NCI-H69 (cell line): ENCODE measurements around the gene CDH9.

Experiments used
- DNase-seq: peaks from one replicate; lab custom pipeline; 2025; lab: John Stamatoyannopoulos, UW

The CDH9 gene, protein sequence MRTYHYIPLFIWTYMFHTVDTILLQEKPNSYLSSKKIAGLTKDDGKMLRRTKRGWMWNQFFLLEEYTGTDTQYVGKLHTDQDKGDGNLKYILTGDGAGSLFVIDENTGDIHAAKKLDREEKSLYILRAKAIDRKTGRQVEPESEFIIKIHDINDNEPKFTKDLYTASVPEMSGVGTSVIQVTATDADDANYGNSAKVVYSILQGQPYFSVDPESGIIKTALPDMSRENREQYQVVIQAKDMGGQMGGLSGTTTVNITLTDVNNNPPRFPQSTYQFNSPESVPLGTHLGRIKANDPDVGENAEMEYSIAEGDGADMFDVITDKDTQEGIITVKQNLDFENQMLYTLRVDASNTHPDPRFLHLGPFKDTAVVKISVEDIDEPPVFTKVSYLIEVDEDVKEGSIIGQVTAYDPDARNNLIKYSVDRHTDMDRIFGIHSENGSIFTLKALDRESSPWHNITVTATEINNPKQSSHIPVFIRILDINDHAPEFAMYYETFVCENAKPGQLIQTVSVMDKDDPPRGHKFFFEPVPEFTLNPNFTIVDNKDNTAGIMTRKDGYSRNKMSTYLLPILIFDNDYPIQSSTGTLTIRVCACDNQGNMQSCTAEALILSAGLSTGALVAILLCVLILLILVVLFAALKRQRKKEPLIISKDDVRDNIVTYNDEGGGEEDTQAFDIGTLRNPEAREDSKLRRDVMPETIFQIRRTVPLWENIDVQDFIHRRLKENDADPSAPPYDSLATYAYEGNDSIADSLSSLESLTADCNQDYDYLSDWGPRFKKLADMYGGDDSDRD

DNA sequence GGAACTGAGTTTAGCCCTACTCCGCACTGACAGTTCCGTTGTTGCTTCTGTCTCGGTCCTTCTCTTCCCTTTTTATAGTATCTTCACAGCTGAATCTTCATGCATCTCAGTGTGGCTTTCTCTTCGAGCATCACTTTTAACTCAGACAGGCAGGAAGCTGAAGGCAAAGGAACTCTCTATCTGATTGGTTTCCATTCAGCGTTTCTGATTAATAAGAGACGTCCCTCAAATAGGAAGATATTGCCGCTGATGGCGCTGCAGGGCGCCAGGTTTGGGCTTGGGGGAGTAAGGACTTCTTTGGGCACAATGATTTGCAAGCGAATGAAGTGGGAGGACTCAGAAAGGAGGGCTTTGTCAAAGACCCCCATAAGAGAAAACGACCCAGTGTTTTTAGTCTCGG lies at the start of gene CDH9:
Gene CDH9, minus strand, starts transcription at position 111 of the 400 bp plus-strand sequence. CDS start 50,253 bp downstream, outside the sequence.
- no peak for DNase-seq

DNA sequence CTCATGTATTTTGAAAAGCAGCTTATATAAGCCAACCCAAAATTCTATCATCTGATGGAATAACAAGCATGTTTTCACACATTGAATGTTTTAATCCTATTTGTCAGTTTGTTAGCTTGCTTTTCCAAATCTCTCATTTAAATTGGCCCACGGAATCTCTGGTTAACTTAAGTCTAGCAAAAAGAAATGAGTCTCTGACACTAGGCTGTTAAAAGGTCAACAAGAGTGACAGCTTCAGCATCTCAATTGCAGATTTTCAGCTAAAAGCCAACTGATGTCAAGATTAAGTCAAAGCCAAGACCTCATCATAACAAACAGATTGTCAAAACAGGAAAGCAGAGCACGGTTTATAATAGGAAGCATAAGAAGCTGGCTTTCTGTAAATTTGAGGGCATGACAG lies 49.4 kb upstream of the CDH9 start:
- no peak for DNase-seq

DNA sequence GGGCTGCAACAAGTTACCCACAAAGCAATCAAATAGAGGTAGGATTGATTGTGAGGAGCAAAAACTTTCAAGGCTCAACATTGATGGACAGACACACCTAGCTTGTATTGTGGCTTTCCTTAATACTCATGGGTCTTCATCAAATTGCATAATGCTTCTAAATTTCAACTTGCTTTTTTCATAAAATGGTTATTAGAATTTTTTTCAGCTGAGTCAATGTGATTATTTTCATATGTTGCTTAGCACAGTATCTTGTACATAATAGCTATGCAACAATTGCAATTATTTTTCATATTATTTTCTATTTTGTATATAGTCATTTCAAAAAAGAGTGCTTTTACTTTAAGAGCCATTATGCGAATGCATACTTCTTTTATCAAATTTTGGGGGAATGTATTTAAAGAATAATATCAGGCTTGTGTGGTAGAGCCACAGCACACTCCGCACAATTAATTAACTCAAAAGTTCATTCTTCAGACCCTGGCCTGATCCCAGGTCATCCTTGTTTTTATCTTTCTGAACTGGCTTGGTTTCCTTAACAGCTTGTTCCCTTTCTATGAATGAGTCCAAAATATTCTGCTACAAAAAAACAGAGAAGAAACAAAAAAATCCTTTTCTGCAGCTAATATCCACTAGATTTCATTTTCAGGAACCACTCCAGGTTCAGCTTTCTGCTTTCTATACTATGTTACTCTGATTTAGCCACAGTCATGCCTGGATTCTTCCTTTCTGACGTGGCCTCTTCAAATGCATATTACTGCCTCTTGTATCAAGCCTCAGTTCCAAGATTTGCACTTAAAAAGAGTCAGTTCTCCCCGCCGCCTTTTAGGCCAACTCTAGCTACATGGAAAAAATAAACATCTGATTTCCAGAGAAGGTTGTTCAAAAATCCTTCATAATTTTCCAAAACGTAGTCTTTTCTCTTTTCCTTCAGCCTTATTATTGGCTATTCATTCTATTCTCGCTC lies 45.3 kb upstream of the CDH9 start:
- DNase-seq = no peak

DNA sequence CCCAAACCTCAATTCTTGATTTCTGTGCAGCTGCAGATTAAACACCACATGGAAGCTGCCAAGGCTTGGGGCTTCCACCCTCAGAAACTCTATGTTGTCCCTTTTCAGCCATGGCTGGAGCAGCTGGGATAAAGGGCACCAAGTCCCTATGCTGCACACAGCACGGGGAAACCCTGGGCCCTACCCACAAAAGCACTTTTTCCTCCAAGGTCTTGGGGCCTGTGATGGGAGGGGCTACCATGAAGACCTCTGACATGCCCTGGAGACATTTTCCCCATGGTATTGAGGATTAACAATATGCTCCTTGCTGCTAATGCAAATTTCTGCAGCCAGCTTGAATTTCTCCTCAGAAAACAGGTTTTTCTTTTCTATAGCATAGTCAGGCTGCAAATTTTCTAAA lies 41.8 kb upstream of the CDH9 start:
- DNase-seq = no peak

DNA sequence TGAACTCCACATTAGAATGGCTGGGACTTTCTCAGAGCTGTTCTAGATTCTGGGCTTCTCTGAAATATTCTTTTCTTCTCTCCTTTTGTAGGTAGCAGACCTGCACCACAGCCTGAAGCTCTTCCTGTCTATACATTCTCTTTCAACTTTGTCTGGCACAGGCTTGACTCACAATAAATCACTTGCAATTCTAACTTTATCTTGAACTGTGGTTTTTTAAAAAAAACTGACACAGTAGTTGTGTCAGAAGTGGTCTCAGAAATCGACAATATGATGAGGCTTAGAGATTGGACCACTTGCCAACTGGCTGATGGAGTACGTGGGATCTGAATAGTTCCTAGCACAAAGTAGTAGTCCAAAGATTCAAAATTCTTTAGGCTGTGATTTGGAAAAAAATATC lies 24.1 kb upstream of the CDH9 start:
- DNase-seq = no peak

DNA sequence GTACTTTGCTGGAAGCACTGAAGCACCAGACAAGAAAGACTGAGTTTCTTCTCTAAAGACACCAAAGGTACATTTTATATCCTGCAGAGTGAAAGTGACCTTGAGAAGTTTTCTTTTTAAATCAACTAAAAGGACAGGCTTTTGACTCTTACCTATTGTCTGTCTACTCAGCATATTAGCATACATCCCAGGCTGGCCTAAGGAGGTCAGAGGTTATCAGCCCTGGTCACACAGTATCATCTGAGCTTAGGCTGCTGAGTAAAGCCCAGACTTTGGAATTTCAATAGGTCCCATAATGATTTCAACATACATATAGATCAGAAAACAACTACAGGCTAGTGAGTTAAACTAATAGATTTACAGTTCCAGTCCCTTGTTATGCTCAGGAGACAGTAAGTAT lies 10.1 kb upstream of the CDH9 start:
- DNase-seq = no peak

DNA sequence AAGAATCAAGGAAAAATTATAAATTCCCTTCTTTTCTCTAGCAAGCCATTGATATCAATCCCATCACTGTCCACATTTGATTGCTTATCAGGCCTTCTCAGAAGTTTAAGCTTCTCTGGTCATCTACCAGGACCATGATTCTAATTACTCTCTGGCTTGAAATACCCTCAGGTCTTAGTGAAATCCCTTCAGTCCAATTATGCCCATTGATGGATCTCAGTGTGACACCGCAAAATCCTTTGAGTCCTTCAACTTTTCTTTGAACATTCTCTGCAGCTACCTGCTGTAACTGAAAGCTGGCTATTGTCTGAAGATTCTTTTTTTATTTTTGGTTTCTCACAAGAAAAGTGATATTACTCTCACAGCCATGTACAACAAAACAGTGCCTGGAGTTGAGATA lies 3.0 kb upstream of the CDH9 start:
- no peak for DNase-seq

DNA sequence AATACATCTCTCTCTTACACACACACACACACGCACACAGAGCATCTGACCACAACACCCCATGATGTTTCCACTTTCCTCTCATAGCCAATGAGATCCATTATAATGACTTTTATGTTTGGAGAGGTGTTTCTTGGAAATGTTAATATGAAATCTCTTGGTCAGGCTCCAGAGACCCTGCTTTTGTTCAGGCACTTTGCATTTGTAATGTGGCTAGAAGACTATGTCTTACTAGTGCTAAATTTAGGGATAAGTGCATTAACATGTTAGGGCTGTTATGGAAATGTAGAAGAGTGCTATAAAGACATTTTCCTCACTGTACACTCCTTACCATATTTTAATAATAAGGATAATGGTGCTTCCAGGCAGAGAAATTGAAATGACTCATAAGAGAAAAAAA lies 3.8 kb downstream of the CDH9 start:
- DNase-seq = no peak

DNA sequence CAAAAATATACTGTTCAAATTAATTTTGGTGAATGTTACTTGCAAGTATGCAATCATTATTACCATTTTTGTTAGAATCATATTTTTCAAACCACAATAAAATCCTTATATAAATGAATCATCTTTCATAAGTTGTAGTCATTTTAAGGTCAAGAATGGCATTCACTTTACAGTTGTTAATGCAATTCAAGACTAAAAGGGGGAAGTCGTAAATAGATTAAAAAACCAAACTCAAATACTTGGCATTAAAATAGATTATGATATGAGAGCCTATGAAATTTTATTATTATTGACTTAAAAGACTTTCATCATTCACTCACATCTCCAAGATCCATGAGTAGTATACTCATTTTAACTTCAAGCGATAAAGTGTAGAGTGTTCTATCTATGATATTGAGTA lies 11.6 kb downstream of the CDH9 start:
- DNase-seq = no peak

DNA sequence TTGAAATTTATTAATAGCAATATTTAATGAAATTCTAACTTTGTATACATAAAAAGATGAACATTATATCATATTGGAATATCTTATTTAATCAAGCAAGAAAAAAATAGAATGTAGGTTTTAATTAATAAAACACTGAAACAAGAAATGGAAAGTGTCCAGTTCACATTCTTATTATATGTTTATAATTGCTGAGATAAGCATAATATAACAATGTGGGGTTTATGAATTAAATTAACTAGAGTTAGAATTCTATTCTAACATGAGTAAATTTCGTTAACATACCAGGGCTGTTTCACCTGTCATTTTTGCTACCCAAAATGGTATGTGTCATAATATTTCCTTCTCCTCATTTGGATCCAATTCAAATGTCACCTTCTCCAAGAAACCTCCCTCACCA lies 12.3 kb downstream of the CDH9 start:
- no peak for DNase-seq

DNA sequence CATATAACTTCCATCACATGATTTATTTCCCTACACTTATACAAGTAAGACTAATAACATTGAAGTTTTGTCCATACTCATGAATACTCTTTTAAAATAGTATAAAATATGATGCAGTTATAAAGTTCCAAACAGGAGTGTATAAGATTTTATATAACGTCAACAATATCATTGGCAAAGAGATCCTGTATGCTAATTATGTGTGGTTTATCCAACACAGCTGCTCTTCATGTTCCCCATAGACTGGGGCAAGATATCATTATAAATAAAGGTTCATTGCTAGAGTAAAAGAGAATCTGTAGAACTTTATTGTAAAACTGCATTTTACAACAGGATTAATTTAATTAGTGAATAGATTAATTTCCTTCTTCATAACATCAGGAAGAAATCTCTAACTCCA lies 16.9 kb downstream of the CDH9 start:
- no peak for DNase-seq

DNA sequence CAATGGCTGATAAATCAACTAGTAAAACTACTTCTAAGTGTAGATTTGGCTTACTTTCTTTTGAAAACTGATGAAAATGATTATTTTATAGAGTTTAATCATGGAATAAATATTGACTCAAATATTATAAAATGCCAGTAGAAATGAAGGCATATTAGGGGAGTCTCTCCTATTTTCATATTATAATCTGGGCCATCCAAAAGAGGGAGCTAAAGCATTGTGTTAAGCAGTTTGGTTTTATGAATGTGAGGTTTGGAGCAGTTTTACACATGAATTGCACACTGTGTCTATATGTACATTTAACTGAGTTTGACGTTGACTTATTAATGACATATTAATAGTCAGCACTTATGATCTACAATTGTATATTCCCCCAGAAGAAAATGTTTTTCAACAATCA lies 17.4 kb downstream of the CDH9 start:
- DNase-seq = peak; percentile 56

DNA sequence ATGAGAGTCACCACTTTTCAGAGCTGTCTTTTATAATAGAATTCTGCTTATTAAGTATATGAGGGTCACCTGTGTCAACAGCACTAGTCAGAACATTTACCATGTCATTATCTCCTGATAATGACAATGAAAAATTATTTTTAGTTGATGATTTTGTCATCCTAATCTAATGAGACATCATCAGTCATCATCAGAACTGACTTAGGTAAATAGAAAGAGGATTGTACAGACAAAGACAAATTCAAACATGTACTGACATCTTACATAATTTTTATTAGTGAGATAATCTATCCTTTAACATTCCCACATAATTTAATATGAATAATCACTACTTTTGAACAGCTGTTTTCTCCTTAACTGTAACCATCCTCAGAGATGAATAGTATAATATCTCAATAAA lies 22.6 kb downstream of the CDH9 start:
- DNase-seq = peak; percentile 68

DNA sequence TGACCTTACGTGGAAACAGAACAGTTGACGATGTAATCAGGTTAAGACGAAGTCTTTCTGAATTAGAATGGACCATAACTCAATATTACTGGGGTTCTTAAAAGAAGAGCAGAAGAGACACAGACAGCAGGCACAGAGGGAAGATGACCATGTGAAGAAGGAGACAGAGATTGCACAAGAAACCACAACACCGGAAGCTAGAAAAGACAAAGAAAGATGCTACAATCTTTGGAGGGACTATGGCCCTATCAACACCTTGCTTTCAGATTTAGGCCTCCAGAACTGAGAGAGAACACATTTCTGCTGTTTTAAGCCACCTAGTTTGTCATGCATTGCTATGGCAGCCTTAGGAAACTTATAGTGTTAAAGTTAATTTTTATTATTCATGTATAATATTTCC lies 27.1 kb downstream of the CDH9 start:
- DNase-seq = no peak

DNA sequence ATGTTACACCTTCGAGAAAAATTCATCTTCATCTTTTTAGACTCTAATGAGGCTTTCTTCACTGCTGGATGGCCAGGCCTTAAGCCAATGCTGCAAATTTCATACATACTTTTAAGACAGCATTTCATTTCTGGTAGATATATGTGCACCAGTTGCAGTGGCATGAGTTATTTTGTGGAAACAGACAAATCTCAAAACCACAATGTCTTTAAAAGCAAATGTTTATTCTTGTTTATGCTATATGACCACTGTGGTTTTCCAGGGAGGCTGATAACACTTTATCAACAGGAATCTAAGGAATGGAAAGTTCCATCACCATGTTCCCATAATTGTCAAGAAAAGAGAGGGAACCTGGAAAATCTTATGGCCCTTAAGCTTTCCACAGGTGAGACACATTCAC lies 27.7 kb downstream of the CDH9 start:
- no peak for DNase-seq

DNA sequence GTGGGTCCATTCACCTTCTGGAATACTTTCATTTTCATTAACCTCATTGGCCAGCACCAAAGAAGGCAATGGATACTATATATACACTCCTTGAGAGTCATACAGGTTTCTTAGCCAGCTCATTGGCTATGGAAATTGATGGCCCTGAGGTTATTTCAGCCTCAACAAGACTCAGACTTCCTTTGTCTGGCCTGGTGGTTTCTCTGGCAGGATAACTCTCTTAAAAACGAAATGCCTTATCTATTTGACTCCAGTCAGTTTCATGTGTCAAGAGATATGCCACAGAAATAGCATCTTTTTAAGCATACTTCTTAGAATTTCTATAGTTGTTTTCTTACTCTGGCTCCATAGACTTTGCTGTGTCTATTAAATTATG lies 28.9 kb downstream of the CDH9 start:
- DNase-seq = no peak

DNA sequence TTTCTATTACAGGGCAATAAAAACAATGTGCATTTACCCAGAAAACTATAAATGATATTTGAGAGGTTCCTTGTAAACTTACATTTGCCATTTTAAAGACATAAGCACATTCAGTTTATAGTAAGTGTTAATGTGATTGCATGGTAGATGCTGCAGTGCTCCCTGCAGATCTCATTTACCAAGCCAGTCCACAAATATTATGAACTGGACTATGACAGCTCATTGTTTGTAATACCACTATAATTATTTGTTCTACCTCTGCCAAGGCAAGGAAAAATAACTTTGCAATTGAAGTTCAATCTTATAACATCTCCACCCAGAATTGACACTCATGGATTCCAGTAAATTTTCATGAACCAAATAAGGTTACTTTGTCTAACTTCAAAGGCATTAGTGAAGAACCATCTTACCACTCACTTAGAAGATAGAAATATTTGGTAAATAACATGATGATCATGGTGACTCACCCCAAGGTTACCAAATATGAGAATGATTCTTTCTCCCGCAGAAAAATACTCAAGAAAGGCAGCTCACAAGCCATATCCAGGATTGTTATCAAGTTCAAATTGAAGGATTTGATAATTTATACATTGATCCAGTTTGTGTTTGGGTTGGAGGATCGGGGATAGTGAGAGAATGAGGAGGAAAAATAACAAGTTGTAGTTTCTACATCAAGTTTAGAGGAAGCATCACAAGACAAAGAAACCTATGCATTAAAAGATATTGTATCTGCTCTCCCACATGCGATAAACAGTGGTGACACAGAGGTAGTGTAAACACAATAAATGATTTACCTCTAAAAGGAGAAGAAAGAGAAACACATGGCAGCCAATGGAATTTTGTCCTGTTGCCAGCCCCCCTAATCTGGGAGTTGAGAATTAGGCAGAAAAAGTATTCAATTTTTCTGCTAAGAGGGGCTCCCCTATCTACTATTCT lies 29.5 kb downstream of the CDH9 start:
- DNase-seq = no peak

DNA sequence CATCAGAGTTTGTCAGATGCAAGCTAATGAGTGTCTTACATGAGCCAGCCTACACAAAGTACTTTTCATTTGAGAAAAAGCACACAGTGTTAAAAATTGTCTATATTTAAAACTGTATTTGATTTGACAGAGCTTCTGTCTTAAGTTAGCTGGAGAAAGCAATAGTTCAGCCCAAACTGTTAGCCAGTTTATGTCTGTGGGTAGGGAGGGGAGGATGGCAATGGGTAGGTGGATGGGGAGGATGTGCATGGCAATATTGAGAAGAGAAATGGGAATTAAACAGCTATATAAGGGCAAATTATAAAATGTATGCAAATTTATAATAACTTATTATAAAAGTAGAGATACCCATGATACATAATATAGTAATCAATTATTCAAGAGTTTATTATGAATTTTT lies 31.3 kb downstream of the CDH9 start:
- DNase-seq = no peak

DNA sequence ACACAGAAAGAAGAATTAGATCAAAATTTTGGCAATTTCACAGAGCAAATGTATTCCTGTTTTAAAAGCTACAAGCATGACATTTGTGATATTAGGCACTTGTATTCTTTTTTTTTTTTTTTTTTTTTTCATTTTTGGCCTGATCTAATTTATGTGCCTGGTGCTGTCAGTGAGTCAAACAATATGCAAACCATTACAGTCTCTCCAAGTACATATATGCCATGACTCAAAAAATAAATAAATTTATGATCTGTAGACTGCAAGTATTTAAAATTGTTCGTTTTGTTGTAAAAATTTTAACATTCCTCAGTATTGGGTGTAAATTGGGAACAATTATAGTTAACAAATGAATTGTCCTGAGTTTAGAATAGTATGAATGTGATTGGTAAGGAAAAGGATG lies 51.4 kb downstream of the CDH9 start:
- no peak for DNase-seq

DNA sequence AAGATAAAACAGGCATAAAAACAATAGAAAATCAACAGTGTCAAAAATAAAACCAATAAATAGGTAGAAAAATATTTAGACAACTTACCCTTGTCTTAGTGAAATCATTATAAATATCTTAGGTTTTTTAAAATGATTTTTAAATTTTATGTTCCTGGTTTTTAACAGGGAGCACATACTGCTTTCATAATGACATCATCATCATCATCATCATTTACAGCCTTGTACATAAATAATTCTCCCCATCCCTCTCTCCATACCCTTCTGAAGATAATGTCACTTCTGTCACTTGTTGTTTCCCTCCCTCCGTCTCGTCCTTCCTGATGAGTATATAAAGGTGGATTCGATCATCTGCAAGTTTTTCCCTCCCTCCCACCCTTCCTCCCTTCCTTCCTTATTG lies 56.6 kb downstream of the CDH9 start:
- no peak for DNase-seq

DNA sequence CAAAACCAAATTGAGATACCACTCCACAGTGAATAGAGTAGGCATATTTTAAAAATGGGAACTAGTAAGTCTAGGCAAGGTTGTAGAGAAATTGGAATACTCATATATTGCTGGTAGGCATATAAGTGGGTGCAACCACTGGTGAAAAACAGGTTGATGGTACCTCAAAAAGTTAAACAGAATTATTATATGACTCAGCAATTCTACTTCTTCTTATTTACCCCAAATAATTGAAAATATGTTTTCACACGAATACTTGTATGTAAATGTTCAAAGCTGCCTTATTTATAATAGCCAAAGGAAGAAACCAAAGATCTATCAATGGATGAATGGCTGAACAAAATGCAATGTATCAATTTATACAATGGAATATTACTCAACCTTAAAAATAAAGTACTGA lies 79.1 kb downstream of the CDH9 start:
- DNase-seq = no peak
